Activated CD8-positive, alpha-beta T cell treated with anti-CD3 and anti-CD28 coated beads for 36 hours (primary cell): ENCODE results near the gene CACNG5. TPM values are rescaled to one million over a fixed set of nuclear protein-coding genes. Genes with fewer than 3 reads are reported as not detected.

Experiments
- ATAC-seq: fragments of 200-7000 bp; cut with Tn5 transposase; one replicate; pipeline ENCODE4 v1.10.0; 2021; ENCODE audit warnings: mild to moderate bottlenecking, moderate library complexity
- CTCF ChIA-PET: fragments of 350-600 bp; sonication (Branson Sonifier 250); formaldehyde crosslinking; loops from one replicate; lab custom pipeline; 2021; ENCODE audit warnings: antibody characterized with exemption; lab: Charles Lee
- POLR2A ChIA-PET: fragments of 350-600 bp; sonication (Branson Sonifier 250); formaldehyde crosslinking; loops from one replicate; lab custom pipeline; 2021; ENCODE audit warnings: antibody characterized with exemption; lab: Charles Lee
- DNase-seq: peaks from one replicate; pipeline ENCODE4 v3.0.0-alpha.2; 2020
- H3K27ac Mint-ChIP-seq: one replicate; pipeline ENCODE4 v1.8.0; 2021; ENCODE audit warnings: mild to moderate bottlenecking, mixed read lengths
- H3K27me3 Mint-ChIP-seq: one replicate; pipeline ENCODE4 v1.8.0; 2021; ENCODE audit warnings: mixed read lengths
- H3K36me3 Mint-ChIP-seq: one replicate; pipeline ENCODE4 v1.8.0; 2021; ENCODE audit warnings: low read depth, mixed read lengths
- H3K4me1 Mint-ChIP-seq: one replicate; pipeline ENCODE4 v1.8.0; 2021; ENCODE audit warnings: low read depth, mixed read lengths
- H3K4me3 Mint-ChIP-seq: one replicate; pipeline ENCODE4 v1.8.0; 2021; ENCODE audit warnings: mild to moderate bottlenecking, moderate library complexity, mixed read lengths
- H3K9me3 Mint-ChIP-seq: one replicate; pipeline ENCODE4 v1.8.0; 2021; ENCODE audit warnings: mixed read lengths
- intact Hi-C: fragments of 100-400 bp; cut with micrococcal nuclease; formaldehyde crosslinking; loops from one replicate; pipeline ENCODE4 v1.10.0; 2022
- total RNA-seq, 2 experiments: library from RNA; stranded (reverse); gene quantifications; one replicate each; pipeline ENCODE4 v1.2.3, GENCODE V29; 2021
- TF ChIP-seq, protein P1 (sequence below): fragments of 200-600 bp; IDR thresholded peaks from one replicate; pipeline ENCODE4 v1.8.0; 2022; ENCODE audit warnings: antibody characterized with exemption, mild to moderate bottlenecking

CACNG5 gene
- total RNA-seq, 2 experiments from 2014 or later: not detected

DNA sequence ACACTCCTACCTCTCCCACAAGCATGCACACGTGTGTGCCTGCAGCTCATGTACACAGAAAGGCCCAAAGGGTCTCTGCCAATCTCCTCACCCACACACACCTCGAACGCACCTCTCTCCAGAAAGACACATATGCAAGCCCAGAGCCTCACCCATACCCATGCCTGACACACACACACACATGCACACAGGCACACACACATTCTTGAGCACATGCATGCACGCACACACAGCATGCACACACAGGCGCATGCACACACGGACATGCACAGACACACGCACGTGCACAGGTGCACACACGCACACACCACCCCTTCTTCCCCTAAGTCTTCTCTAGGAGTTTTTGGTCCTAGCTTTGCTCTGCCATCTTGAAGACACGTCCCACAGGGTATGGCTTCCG, 80.9 kb downstream of the CACNG5 start:
- Mint-ChIP-seq H3K4me1 (no peaks in the 10 kb centered on the region), H3K27me3 (peaks cover 8% of the 10 kb centered on the region), H3K9me3 (no peaks in the 10 kb centered on the region), H3K27ac (no peak overlapping the region), H3K4me3 (no peak overlapping the region), H3K36me3 (no peaks in the 10 kb centered on the region)
- CTCF ChIA-PET: interaction anchor here (1.2 kb wide), 1 partner anchor 8 kb away, joined by 4 read pairs; no protein-coding TSS in a partner anchor
- DNase-seq (no peak), ATAC-seq (no peak)
- POLR2A ChIA-PET: no interaction called here
- intact Hi-C loops: no loop called here
- TF ChIP-seq, protein P1, sequence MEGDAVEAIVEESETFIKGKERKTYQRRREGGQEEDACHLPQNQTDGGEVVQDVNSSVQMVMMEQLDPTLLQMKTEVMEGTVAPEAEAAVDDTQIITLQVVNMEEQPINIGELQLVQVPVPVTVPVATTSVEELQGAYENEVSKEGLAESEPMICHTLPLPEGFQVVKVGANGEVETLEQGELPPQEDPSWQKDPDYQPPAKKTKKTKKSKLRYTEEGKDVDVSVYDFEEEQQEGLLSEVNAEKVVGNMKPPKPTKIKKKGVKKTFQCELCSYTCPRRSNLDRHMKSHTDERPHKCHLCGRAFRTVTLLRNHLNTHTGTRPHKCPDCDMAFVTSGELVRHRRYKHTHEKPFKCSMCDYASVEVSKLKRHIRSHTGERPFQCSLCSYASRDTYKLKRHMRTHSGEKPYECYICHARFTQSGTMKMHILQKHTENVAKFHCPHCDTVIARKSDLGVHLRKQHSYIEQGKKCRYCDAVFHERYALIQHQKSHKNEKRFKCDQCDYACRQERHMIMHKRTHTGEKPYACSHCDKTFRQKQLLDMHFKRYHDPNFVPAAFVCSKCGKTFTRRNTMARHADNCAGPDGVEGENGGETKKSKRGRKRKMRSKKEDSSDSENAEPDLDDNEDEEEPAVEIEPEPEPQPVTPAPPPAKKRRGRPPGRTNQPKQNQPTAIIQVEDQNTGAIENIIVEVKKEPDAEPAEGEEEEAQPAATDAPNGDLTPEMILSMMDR: no peak

DNA sequence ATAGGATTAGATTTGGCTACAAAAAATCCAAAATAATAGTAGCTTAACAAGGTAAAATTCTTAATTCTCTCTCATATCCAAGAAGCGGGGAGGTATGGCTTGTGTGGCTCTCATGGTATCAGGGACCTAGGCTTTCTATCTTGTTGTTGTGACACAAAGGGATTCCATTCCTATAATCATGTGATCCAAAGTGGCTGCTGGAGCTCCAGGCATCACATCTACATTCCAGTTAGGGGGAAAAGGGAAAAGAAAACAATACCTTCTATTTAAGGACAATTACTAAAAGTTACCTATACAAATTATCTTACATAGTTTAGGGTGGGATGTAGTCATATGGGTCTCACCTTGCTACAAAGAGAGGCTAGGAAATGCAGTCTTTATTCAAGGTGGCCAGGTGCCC, 82.0 kb downstream of the CACNG5 start:
- Mint-ChIP-seq H3K9me3 (peaks cover 4% of the 10 kb centered on the region), H3K4me1 (no peaks in the 10 kb centered on the region), H3K36me3 (no peaks in the 10 kb centered on the region), H3K27ac (no peak overlapping the region), H3K27me3 (peaks cover 8% of the 10 kb centered on the region), H3K4me3 (no peak overlapping the region)
- POLR2A ChIA-PET: no interaction called here
- TF ChIP-seq, protein P1: no peak
- ATAC-seq: no peak
- intact Hi-C loops: no loop called here
- no peak for DNase-seq
- CTCF ChIA-PET: interaction anchor here (1.0 to 1.2 kb wide), 2 partner anchors 8 to 9 kb away, joined by 4 read pairs; no protein-coding TSS in a partner anchor

DNA sequence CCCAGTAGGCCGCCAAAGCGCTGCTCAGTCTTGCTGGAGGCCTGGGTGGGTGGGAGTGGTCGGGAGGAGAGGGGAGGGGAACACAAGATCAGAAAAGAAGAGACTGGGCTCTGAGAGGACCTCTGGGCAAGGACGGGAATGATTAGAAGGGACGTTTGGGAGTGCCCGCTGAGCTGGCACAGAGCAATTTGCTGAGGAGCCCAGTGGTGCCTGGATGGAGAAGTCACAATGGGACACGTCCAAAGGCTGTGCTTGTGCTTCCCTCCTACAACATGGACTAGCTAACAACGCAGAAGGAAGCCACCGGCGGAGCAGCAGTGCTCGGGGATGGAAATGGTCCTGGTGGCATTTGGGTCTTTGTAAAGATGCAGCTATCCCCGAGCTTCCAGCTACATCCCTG, 84.0 kb downstream of the CACNG5 start:
- DNase-seq (no peak), ATAC-seq (no peak)
- Mint-ChIP-seq H3K4me1 (no peaks in the 10 kb centered on the region), H3K9me3 (peaks cover 4% of the 10 kb centered on the region), H3K27me3 (peaks cover 12% of the 10 kb centered on the region), H3K36me3 (no peaks in the 10 kb centered on the region), H3K4me3 (no peak overlapping the region), H3K27ac (no peak overlapping the region)
- CTCF ChIA-PET: interaction anchor here (0.8 kb wide), 1 partner anchor 14 kb away, joined by 3 read pairs; no protein-coding TSS in a partner anchor
- POLR2A ChIA-PET: no interaction called here
- TF ChIP-seq, protein P1: no peak
- intact Hi-C loops: no loop called here

DNA sequence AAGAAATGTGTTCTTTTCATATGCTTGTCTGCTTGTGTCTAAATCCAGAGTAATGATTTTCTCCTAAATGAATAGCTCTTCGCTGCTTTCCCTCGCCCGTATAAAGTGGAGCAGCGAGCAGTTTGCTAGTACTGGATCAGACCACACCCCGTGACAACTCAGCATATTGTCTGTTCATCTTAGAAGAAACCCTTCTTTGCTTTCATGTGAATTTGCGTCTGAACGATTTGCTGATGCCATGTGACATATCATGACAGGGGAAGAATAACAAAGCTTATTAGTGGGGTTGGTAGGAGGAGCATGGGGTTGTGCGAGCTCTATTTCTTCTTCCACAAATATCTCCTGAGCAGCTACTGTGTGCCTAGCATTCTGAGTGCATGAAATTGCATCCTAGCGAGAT, 85.5 kb downstream of the CACNG5 start:
- Mint-ChIP-seq H3K4me1 (no peaks in the 10 kb centered on the region), H3K9me3 (peaks cover 4% of the 10 kb centered on the region), H3K27me3 (peaks cover 16% of the 10 kb centered on the region), H3K27ac (no peak overlapping the region), H3K36me3 (no peaks in the 10 kb centered on the region), H3K4me3 (no peak overlapping the region)
- DNase-seq (no peak), ATAC-seq (no peak)
- ChIA-PET CTCF (no interaction called here), POLR2A (interaction anchor here (0.6 kb wide), 1 partner anchor 14 kb away, joined by 3 read pairs; no protein-coding TSS in a partner anchor)
- intact Hi-C loops: no loop called here
- TF ChIP-seq, protein P1: no peak

DNA sequence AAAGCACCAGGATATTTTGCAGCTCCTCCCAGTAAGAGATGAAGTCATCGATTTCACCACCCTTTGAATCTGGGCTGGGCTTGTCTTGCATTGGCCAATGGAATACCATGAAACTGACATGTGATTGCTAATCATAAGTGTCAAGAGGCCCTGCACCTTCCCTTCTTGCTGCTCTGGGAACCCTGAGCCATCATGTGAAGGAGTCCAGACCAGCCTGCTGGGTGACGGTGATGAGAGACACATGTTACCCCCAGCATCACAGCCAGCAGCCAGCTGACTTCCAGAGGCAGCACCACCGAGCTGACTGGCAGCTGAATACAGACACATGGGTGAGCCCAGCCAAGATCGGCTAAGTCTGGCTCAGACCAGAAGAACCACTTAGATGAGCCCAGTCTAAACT, 86.0 kb downstream of the CACNG5 start:
- H3K4me3 Mint-ChIP-seq: no peak overlapping the region
- no peak overlapping the region for H3K27ac Mint-ChIP-seq
- ATAC-seq: no peak
- H3K36me3 Mint-ChIP-seq: no peaks in the 10 kb centered on the region
- TF ChIP-seq, protein P1: no peak
- no peaks in the 10 kb centered on the region for H3K4me1 Mint-ChIP-seq
- intact Hi-C loops: no loop called here
- POLR2A ChIA-PET: interaction anchor here (0.6 kb wide), 1 partner anchor 15 kb away, joined by 3 read pairs; no protein-coding TSS in a partner anchor
- CTCF ChIA-PET: no interaction called here
- peaks cover 14% of the 10 kb centered on the region for H3K27me3 Mint-ChIP-seq
- peaks cover 4% of the 10 kb centered on the region for H3K9me3 Mint-ChIP-seq
- DNase-seq: no peak
